Small intestine (tissue), 7 donors: ENCODE data around the gene STK24. TPM values are rescaled to one million over a fixed set of nuclear protein-coding genes. Genes with fewer than 3 reads are reported as not detected.
A peak's percentile ranks its signal among the peaks of the same experiment; 100 is the strongest.

ENCODE experiments used
- DNase-seq, 2 donors: peaks; one replicate each; pipeline versions ENCODE4 v3.0.0 to v3.0.0-alpha.2; 2013
- FAIRE-seq: peaks from 2 replicates; lab custom pipeline; 2012; peaks lifted over from hg19 to GRCh38; lab: Jason Lieb, UNC
- H3K27ac ChIP-seq, 3 donors: one replicate each; pipeline ENCODE4 v1.5.1; 2013; ENCODE audit warnings: low read length in 2 of 3, mild to moderate bottlenecking in 2 of 3, control low read depth in 1 of 3, inconsistent platforms in 1 of 3, low read depth in 1 of 3, moderate library complexity in 1 of 3
- H3K27me3 ChIP-seq, 3 donors: one replicate each; pipeline ENCODE4 v1.6.1; 2013; ENCODE audit warnings: low read length in 3 of 3, inconsistent platforms in 1 of 3; ENCODE audit not compliant: control insufficient read depth in 3 of 3, insufficient read depth in 3 of 3
- H3K36me3 ChIP-seq, 3 donors: one replicate each; pipeline ENCODE4 v1.6.1; 2013; ENCODE audit warnings: low read length in 3 of 3, inconsistent platforms in 1 of 3, low read depth in 1 of 3, mild to moderate bottlenecking in 1 of 3, moderate library complexity in 1 of 3; ENCODE audit not compliant: control insufficient read depth in 3 of 3, insufficient read depth in 2 of 3
- H3K4me1 ChIP-seq, 3 donors: one replicate each; pipeline ENCODE4 v1.6.1; 2013; ENCODE audit warnings: low read length in 2 of 3, inconsistent platforms in 1 of 3, low read depth in 1 of 3, mild to moderate bottlenecking in 1 of 3, moderate library complexity in 1 of 3; ENCODE audit not compliant: control insufficient read depth in 3 of 3, insufficient read depth in 2 of 3
- H3K4me3 ChIP-seq, 3 donors: one replicate each; pipeline ENCODE4 v1.5.1; 2013; ENCODE audit warnings: low read length in 3 of 3, control low read depth in 1 of 3, inconsistent platforms in 1 of 3, low read depth in 1 of 3, mild to moderate bottlenecking in 1 of 3, moderate library complexity in 1 of 3
- H3K9me3 ChIP-seq, 2 donors: one replicate each; pipeline ENCODE4 v1.6.1; 2013; ENCODE audit warnings: low read depth in 1 of 2, low read length in 1 of 2; ENCODE audit not compliant: control insufficient read depth in 2 of 2, insufficient read depth in 1 of 2
- WGBS, 3 donors: extraction: QIAGEN DNeasy Blood & Tissue Kit; methylation state at CpG; one replicate each; pipeline ENCODE4 v1.1.7; 2013; 5-methylcytosine and 5-hydroxymethylcytosine counted together
- polyA plus RNA-seq, 4 donors: library from polyadenylated mRNA; stranded (reverse) in 3 of 4; unstranded in 1 of 4; fragments of 200-250 nt in 3 of 4; fragments of 120-200 nt in 1 of 4; gene quantifications; one replicate each; pipeline versions ENCODE4 v1.2.1 to v1.2.3, GENCODE V29; 2013
- donor health status: healthy with polysubstance abuse.
- donor health status: control.
- donor health status: control.
- donor health status: Bipolar disorder and iron deficiency.
- donor health status: healthy.

The STK24 gene
- polyA plus RNA-seq, 4 donors: 71.4 to 119 (median 115) TPM

GRCh38 chr13:98476538-98476966 lies 100.4 kb downstream of the STK24 start:
- H3K9me3 ChIP-seq: no peaks in the 10 kb centered on the region
- DNase-seq: peak in 1 of 2 donors; percentile 64
- 50 to 84% (median 62%) methylated on average over 13 of the region's 13 CpGs for WGBS, 3 donors
- no peak for FAIRE-seq
- peak overlapping the region in 2 of 3 donors; percentile 52 to 65 for H3K27ac ChIP-seq
- H3K27me3 ChIP-seq: no peaks in the 10 kb centered on the region
- H3K4me3 ChIP-seq: no peak overlapping the region
- H3K4me1 ChIP-seq: peaks cover 0 to 41% (median 8%) of the 10 kb centered on the region in 3 donors
- peaks cover 4 to 62% (median 12%) of the 10 kb centered on the region in 3 donors for H3K36me3 ChIP-seq

GRCh38 chr13:98476106-98476505 lies 100.8 kb downstream of the STK24 start:
- H3K4me3 ChIP-seq: no peak overlapping the region
- no peaks in the 10 kb centered on the region for H3K27me3 ChIP-seq
- peaks cover 8 to 61% (median 10%) of the 10 kb centered on the region in 3 donors for H3K36me3 ChIP-seq
- DNase-seq: no peak
- H3K9me3 ChIP-seq: no peaks in the 10 kb centered on the region
- no peak for FAIRE-seq
- H3K4me1 ChIP-seq: peaks cover 0 to 42% (median 8%) of the 10 kb centered on the region in 3 donors
- WGBS, 3 donors: 43 to 72% (median 53%) methylated on average over 5 of the region's 5 CpGs
- peak overlapping the region in 2 of 3 donors; percentile 21 to 65 for H3K27ac ChIP-seq

GRCh38 chr13:98475522-98475921 lies 101.4 kb downstream of the STK24 start:
- Histone ChIP-seq H3K4me3 (no peak overlapping the region), H3K27ac (peak overlapping the region in 1 of 3 donors; percentile 10), H3K9me3 (no peaks in the 10 kb centered on the region), H3K36me3 (peaks cover 8 to 59% (median 9%) of the 10 kb centered on the region in 3 donors), H3K4me1 (peaks cover 0 to 38% (median 8%) of the 10 kb centered on the region in 3 donors), H3K27me3 (no peaks in the 10 kb centered on the region)
- FAIRE-seq (no peak), DNase-seq (no peak)
- WGBS, 3 donors: 62 to 91% (median 68%) methylated on average over 13 of the region's 13 CpGs

- Histone ChIP-seq H3K9me3 (no peaks in the 10 kb centered on the region), H3K4me3 (no peak overlapping the region), H3K36me3 (peaks cover 9 to 63% (median 10%) of the 10 kb centered on the region in 3 donors), H3K27me3 (no peaks in the 10 kb centered on the region), H3K27ac (no peak overlapping the region), H3K4me1 (peaks cover 0 to 38% (median 8%) of the 10 kb centered on the region in 3 donors)
- FAIRE-seq: no peak
- no peak for DNase-seq
- WGBS, 3 donors: 82 to 90% (median 89%) methylated on average over 24 of the region's 24 CpGs
Measured at GRCh38 chr13:98474761-98475160, 102.1 kb downstream of the STK24 start.

DNA sequence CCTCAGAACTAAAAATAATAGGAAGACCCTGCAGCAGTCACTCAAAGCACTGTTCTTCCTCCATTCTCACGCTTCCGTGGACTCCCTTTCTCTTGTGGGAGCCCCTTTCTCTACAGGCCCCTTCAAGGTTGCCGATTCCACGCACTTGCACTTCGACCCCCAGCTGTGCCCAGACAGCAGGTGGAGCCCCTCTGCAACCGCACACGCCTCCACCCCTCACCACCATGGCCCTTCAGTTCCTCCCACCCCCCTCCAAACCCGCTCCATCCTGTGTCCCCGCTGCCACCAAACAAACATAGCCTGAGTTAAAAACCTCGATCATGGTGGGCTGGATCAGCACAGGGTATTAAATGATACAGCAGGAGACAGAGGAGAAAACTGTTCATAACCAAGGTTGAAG lies 102.6 kb downstream of the STK24 start:
- Histone ChIP-seq H3K36me3 (peaks cover 9 to 62% (median 10%) of the 10 kb centered on the region in 3 donors), H3K27ac (peak overlapping the region in 1 of 3 donors; percentile 54), H3K9me3 (no peaks in the 10 kb centered on the region), H3K4me3 (no peak overlapping the region), H3K4me1 (peaks cover 0 to 38% (median 8%) of the 10 kb centered on the region in 3 donors), H3K27me3 (no peaks in the 10 kb centered on the region)
- 80 to 91% (median 90%) methylated on average over 10 of the region's 10 CpGs for WGBS, 3 donors
- FAIRE-seq (no peak), DNase-seq (no peak)

GRCh38 chr13:98473788-98474144 lies 103.1 kb downstream of the STK24 start:
- 64 to 74% (median 72%) methylated on average over 7 of the region's 7 CpGs for WGBS, 3 donors
- no peak for FAIRE-seq

GRCh38 chr13:98473135-98473787 lies 103.6 kb downstream of the STK24 start:
- 58 to 72% (median 68%) methylated on average over 5 of the region's 5 CpGs for WGBS, 3 donors
- FAIRE-seq (no peak), DNase-seq (no peak)
- Histone ChIP-seq H3K36me3 (peaks cover 9 to 66% (median 10%) of the 10 kb centered on the region in 3 donors), H3K27ac (peak overlapping the region in 1 of 3 donors; percentile 54), H3K9me3 (no peaks in the 10 kb centered on the region), H3K4me1 (peaks cover 0 to 38% (median 2%) of the 10 kb centered on the region in 3 donors), H3K27me3 (no peaks in the 10 kb centered on the region), H3K4me3 (no peak overlapping the region)

More at GRCh38 chr13:98473788-98474144, 103.1 kb downstream of the STK24 start:
- Histone ChIP-seq H3K27me3 (no peaks in the 10 kb centered on the region), H3K9me3 (no peaks in the 10 kb centered on the region), H3K36me3 (peaks cover 9 to 64% (median 10%) of the 10 kb centered on the region in 3 donors), H3K4me1 (peaks cover 0 to 38% (median 6%) of the 10 kb centered on the region in 3 donors), H3K27ac (peak overlapping the region in 1 of 3 donors; percentile 54), H3K4me3 (no peak overlapping the region)
- peak in 1 of 2 donors; percentile 64 for DNase-seq

DNA sequence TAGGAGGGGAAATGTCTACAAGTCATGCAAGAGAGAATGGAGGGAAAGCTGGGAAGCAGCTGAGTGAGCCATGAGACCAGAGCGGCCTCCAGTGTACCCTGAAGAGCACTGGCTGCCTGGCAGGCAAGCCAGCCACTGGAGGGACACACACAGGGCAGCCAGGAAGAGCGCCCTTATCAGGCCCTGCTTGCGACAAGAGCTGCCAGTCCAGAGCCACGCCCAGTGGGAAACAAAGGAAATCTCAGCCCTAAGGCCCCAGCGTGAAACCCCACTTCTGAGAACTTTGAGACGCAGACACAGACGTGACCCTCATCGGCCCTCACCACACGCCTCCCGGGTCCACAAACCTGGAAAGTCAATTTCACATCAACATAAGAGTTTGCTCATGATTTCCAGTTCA lies 105.0 kb downstream of the STK24 start:
- Histone ChIP-seq H3K27me3 (no peaks in the 10 kb centered on the region), H3K27ac (peak overlapping the region; percentile 1 to 54 (median 39)), H3K4me3 (no peak overlapping the region), H3K36me3 (peaks cover 10 to 70% (median 13%) of the 10 kb centered on the region in 3 donors), H3K9me3 (no peaks in the 10 kb centered on the region), H3K4me1 (peaks cover 0 to 45% (median 0%) of the 10 kb centered on the region in 3 donors)
- FAIRE-seq: no peak
- DNase-seq: peak; percentile 64 to 69
- 24 to 64% (median 42%) methylated on average over 10 of the region's 10 CpGs for WGBS, 3 donors
